ENCODE data around the gene FAM72D. TPM values are rescaled to one million over a fixed set of nuclear protein-coding genes. Genes with fewer than 3 reads are reported as not detected.
"Not testable (repeated sequence)": the region's sequence is repeated elsewhere in the genome, so short reads cannot be mapped to it uniquely, and the experiment has no call there.

The FAM72D gene
- polyA plus RNA-seq, 1 donor, result 1.8 TPM

GRCh38 chr1:145082483-145083255 is 13.1 kb upstream of the FAM72D start:
- not testable (repeated sequence) for DNase-seq (ENCODE audit: low read depth)

- not testable (repeated sequence) for DNase-seq (ENCODE audit: low read depth)
Measured at GRCh38 chr1:145093517-145094149, 2.1 kb upstream of the FAM72D start.

- not testable (repeated sequence) for DNase-seq (ENCODE audit: low read depth)
Measured at GRCh38 chr1:145094655-145095211, 1.0 kb upstream of the FAM72D start.

DNA sequence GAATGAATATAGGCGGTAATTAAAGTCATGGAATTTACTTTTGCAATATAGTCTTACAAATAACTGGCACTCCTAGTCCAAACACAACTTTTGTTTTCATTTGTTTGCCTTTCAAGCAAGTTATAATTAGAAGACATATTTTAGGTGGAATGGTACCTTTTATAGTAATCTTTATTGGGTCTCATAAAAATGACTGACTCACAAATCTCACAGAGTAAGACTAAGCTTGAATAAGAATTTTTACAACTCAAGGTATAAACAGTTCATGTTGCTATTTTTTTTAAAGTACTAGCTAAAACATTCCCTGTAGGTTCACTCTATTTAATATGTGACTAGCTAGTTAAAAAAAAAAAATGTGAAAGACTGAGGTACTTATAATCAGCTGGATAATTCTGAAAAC is 6.0 kb downstream of the FAM72D start:
- DNase-seq (ENCODE audit: low read depth), result not testable (repeated sequence)

DNA sequence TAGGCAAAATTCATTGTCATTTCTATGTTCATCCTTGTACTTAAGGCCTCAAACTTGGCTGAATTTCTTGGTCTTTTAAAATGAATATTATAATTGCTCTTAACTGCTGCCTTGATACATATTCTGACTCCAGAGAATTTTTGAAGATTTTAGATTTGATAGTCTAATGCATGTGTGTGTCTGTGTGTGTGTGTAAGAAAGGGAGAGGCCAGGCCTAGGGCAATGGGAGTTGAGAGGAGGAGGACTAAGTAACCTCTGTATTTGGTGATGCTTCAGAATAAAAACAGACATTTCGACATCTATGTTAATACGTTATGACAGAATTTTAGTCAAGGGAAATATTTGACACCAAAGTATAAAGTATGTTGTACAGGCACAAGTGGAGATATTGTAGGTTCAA is 7.5 kb downstream of the FAM72D start:
- not testable (repeated sequence) for DNase-seq (ENCODE audit: low read depth)

DNA sequence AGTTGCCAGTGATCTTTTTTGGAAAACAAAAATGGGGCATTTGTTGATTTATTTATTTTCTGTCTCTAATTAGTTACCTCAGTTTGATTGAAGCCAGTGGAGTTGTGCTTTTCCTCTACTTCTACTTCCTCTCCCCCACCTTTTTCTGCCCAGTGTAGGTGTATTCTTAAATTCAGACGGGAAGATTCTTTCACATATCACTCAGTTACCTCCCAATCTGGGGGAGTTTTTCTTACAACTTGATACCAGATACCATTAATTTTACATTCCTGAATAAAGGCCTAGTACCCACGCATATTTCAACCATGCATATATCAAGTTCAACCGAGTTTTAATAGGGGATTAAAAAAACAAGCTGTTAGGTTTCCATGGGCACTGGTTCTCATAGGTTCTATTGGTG is 15.9 kb downstream of the FAM72D start:
- DNase-seq (ENCODE audit: low read depth), result not testable (repeated sequence)

DNA sequence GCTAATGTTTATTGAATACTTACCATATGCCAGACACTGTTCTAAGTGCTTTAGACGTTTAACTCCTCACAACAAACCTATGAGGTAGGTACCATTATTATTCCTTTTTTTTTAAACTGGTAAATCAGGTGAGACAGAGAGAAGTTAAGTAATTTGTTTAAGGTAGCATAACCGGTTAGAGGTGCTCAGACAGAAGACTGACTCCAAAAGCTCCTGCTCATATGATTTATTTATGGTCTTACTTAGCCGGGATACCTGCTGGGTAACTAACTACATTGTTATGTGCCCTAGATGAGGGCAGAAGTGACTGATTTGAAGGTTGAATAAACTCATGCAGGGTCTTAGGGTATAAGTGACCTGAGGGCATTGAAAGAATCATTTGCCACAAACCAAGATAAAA is 16.9 kb downstream of the FAM72D start:
- DNase-seq (ENCODE audit: low read depth), result not testable (repeated sequence)

DNA sequence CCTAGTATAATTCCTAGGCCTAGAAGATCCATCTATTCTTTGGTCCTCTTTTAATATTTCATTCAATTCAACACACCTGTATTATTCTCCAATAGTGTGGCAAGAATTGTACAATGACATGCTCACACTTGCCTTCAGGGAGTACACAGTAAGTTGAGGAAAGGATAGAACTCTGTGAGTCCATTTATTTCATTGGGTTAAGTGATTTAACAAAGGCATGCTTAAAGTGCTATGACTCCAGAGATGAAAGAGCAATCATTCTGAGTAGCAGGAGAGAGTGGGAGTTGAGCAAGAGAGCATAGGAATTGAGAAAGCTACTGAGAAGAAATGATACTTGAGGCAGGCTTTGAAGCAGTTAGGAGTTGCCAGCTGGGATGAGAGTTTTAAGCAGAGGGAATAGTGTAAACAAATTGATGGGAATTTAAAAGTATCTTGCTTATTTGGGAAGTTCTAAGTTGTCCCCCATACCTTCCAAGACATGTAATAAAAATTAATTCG is 18.8 kb downstream of the FAM72D start:
- not testable (repeated sequence) for DNase-seq (ENCODE audit: low read depth)

- not testable (repeated sequence) for DNase-seq (ENCODE audit: low read depth)
Measured at GRCh38 chr1:145115587-145116493, 20.1 kb downstream of the FAM72D start.

GRCh38 chr1:145119842-145120241 is 24.1 kb downstream of the FAM72D start:
- DNase-seq (ENCODE audit: low read depth), result not testable (repeated sequence)

DNA sequence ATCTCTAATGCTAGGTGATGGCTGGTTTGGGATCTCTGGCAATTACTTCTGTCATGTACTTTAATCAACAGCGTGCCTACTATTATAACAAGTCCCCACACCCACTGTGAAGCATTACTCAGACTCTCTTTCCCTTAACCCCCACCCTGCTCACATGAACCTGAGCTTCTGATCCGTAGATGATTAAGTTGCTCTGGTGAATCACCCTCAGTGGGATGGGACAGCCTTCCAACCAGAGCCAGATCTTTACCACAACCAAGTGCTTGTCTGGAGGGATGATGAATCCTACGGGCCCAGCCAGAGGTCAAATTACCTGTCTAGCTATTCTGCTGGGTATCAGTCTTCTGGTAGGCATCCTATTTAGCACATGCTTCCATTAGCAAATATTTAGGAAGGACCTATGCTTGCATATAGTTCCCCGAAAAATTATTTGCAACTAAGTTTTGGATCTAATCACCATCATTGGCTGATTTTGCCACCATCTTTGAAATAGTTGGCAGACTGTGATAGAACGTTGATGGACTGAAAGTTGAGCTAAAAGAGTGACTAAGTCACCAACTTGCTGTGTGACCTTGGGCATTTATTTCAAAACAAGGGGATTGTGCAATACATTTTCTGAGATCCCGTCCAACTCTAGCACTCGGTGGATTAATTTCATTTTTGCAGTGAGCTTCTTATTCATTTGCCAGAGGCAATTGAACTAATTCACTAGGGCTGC is 26.7 kb downstream of the FAM72D start:
- DNase-seq (ENCODE audit: low read depth), result not testable (repeated sequence)

DNA sequence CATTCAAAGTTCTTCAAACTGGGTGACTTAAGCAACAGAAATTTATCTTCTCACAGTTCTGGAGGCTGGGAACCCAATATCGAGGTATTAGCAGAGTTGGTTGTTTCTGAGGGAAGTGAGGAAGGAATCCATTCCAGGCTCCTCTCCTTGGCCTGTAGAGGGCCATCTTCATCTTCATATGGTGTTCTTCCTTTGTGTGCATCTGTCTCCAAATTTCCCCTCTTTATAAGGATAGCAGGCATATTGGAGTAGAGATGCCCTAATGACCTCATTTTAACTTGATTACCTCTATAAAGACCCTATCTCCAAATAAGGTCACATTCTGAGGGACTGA is 27.3 kb downstream of the FAM72D start:
- DNase-seq (ENCODE audit: low read depth), result not testable (repeated sequence)

DNA sequence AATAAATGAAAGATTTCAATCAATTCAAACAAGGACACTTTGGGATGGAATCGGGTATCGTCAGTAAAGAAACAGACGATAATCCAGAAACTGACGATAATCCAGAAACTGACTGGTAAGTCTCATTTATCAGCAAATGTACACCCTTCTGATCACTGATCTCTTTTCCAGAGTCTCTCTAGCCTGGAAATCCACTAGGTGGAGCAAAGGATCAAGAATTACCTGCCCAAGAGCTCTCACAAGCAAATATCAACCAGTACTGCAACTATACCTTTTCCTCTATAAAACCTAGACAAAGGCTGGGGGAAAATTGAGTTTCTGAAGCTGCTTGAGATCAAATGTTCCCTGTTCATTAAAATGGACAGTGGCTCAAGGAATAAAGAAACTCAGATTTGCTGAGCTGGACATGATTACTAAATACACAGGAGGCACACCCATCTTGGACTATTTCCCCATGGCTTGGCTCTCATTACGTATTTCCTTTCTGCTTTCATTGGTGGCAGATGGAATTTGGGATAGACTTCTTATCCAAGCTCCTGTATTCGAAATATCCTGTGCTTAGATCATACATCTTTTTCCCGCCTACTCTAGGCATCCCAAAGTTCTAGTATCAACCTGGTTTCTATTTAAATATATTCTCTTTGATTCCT is 28.3 kb downstream of the FAM72D start:
- DNase-seq (ENCODE audit: low read depth), result not testable (repeated sequence)

- not testable (repeated sequence) for DNase-seq (ENCODE audit: low read depth)
Measured at GRCh38 chr1:145125112-145125511, 29.3 kb downstream of the FAM72D start.

DNA sequence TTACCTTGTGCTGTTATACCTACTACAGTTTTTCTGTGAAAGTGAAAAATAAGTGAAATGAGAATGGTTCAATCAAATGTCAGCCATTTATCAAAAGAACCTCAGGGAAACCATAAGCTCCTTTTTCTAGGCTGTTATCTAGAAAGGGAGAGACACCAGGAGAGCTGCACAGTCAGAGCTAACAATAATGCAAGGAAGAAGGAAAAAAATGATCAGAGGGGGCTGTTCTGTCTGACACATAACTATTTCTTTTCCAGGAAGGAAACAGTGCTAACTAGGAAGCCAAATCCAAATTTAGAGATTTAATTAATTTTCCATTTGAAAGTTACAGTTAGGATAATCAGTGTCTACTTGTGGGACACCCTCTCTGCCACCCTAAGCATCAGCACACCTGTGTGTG is 31.4 kb downstream of the FAM72D start:
- not testable (repeated sequence) for DNase-seq (ENCODE audit: low read depth)

- DNase-seq (ENCODE audit: low read depth), result not testable (repeated sequence)
Measured at GRCh38 chr1:145128697-145129469, 33.1 kb downstream of the FAM72D start.

- not testable (repeated sequence) for DNase-seq (ENCODE audit: low read depth)
Measured at GRCh38 chr1:145134476-145134875, 38.7 kb downstream of the FAM72D start.

DNA sequence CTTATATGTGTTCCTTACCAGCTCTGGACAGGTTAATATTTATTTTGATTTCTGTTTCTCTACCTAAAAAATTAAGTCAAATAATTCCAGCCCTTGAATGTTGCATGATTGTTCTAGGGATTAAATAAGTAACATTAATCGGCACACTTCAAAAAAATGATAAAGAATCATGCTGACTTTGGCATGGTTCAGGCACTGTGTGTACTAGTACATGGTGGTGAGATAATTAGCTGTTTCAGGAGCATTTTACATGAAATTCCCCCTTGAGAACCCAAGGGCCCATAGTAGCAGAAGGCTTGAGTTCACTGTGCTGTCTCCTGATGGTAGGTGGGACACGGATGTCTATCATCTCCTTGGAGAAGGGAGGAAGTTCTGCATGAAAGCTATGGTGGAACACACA is 44.8 kb downstream of the FAM72D start:
- not testable (repeated sequence) for DNase-seq (ENCODE audit: low read depth)

- not testable (repeated sequence) for DNase-seq (ENCODE audit: low read depth)
Measured at GRCh38 chr1:145144264-145144913, 48.6 kb downstream of the FAM72D start.
